Activated naive CD8-positive, alpha-beta T cell treated with anti-CD3 and anti-CD28 coated beads, Interleukin-2, amount 50 U/mL, for 16 hours (primary cell): ENCODE data around the gene TOM1L2.
"Not testable (repeated sequence)": the region's sequence is repeated elsewhere in the genome, so short reads cannot be mapped to it uniquely, and the experiment has no call there.

Source experiments
- DNase-seq: peaks from one replicate; pipeline ENCODE4 v3.0.0-alpha.2; 2020; ENCODE audit warnings: low read depth, low spot score

Gene TOM1L2

GRCh38 chr17:17943281-17943984 is 28.8 kb downstream of the TOM1L2 start:
- no peak for DNase-seq

GRCh38 chr17:17942846-17943245 is 29.4 kb downstream of the TOM1L2 start:
- DNase-seq, result no peak

- DNase-seq, result no peak
These were observed 31.2 kb downstream of the TOM1L2 start for GRCh38 chr17:17941015-17941414.

- DNase-seq, result no peak
These were observed 31.7 kb downstream of the TOM1L2 start for GRCh38 chr17:17940441-17940911.

- DNase-seq, result not testable (repeated sequence)
These were observed 32.3 kb downstream of the TOM1L2 start for GRCh38 chr17:17939941-17940340.

GRCh38 chr17:17938388-17939107 is 33.7 kb downstream of the TOM1L2 start:
- no peak for DNase-seq

GRCh38 chr17:17937958-17938357 is 34.2 kb downstream of the TOM1L2 start:
- no peak for DNase-seq

GRCh38 chr17:17937201-17937853 is 34.9 kb downstream of the TOM1L2 start:
- DNase-seq, result no peak

GRCh38 chr17:17935321-17936271 is 36.6 kb downstream of the TOM1L2 start:
- DNase-seq, result no peak

- DNase-seq, result no peak
These were observed 37.4 kb downstream of the TOM1L2 start for GRCh38 chr17:17934806-17935205.

GRCh38 chr17:17934214-17934613 is 38.0 kb downstream of the TOM1L2 start:
- DNase-seq, result no peak

- DNase-seq, result no peak
These were observed 38.4 kb downstream of the TOM1L2 start for GRCh38 chr17:17933775-17934174.

- no peak for DNase-seq
These were observed 41.0 kb downstream of the TOM1L2 start for GRCh38 chr17:17931159-17931558.

- DNase-seq, result no peak
These were observed 41.5 kb downstream of the TOM1L2 start for GRCh38 chr17:17930674-17931073.

- DNase-seq, result no peak
These were observed 42.4 kb downstream of the TOM1L2 start for GRCh38 chr17:17929655-17930380.

GRCh38 chr17:17928398-17929287 is 43.6 kb downstream of the TOM1L2 start:
- DNase-seq, result no peak

GRCh38 chr17:17926840-17927449 is 45.3 kb downstream of the TOM1L2 start:
- DNase-seq, result no peak

GRCh38 chr17:17926036-17926435 is 46.2 kb downstream of the TOM1L2 start:
- DNase-seq, result no peak

- no peak for DNase-seq
These were observed 47.3 kb downstream of the TOM1L2 start for GRCh38 chr17:17924857-17925250.
